ENCODE results near the gene TRAPPC2L. TPM values are rescaled to one million over a fixed set of nuclear protein-coding genes. Genes with fewer than 3 reads are reported as not detected.

Gene TRAPPC2L
- total and polyA plus RNA-seq, 2 experiments from 2014 or later: 59.3 to 167 TPM

DNA sequence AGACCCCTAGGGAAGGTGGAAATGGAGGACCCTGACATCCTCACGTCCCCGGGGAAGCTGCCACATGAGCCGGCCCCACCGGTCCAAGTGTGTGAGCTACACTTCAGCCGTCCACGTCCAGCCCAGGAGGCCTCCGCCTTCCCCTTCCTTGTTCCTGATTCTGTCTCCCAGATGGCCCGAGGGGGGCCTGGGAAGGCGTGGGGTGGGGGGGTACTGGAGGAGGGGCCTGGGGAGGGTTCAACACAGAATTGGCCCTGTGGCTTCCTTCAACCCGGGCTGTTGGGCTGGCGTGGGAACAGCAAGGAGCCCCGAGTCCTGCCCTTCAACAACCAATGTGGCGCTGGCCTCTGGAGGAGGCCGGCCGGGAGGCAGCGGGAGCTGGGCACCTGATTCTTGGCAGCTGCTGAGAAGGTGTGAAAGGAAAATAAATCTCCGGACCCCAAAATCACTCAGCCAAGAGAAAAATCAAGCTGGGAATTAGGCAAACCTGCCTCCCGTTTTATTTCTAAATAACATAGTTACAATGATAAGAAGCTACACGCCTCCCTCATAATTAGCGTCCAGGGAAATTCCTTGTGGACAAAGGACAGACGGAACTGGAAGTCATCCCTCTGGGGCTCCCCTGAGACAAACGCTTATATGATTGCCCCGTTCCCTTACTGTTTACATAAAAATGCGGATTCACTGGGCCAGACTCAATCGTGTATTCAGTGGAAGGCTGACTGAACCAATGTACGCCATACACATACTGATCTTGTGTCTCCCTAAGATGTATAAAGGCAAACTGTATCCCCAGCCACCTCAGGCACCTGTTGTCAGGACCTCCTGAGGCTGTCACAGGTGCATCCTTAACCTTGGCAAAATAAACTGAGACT lies 43.4 kb upstream of the TRAPPC2L start:
- Histone ChIP-seq H3K4me3 (no peak overlapping the region), H3K4me2 (no peak overlapping the region; the same call in 1 of the 2 replicates), H3K4me1 (ENCODE audit: insufficient read depth) (no peaks in the 10 kb centered on the region; the same call in 1 of the 2 replicates), H3K36me3 (ENCODE audit: insufficient read depth) (peaks cover 12% of the 10 kb centered on the region), H3K79me2 (replicated peaks; ENCODE audit: insufficient read depth) (peaks cover 13% of the 10 kb centered on the region), H3K9me2 (ENCODE audit: insufficient read depth) (no peaks in the 10 kb centered on the region), H3K27me3 (ENCODE audit: insufficient read depth) (no peaks in the 10 kb centered on the region), H4K20me1 (replicated peaks; ENCODE audit: insufficient read depth) (no peaks in the 10 kb centered on the region; the same call in 1 of the 2 replicates), H3K27ac (ENCODE audit: low read depth) (0 out of 2 replicates have a peak overlapping the region, but pooled peaks have one; percentile 19), H2AFZ (no peak overlapping the region), H3F3A (replicated peaks; ENCODE audit: low read depth) (peaks cover 26% of the 10 kb centered on the region)
- peaks cover 13% of the 10 kb centered on the region; the same call in 2 of the 3 replicates for H3K4me1 Mint-ChIP-seq
- peaks cover 28% of the 10 kb centered on the region for H3K27me3 Mint-ChIP-seq (ENCODE audit: insufficient read depth, low read depth, poor library complexity)
- ATAC-seq (no peak), DNase-seq (ENCODE audit: low spot score) (no peak)
- peak overlapping the region; percentile 29; the same call in 2 of the 3 replicates for H3K4me3 Mint-ChIP-seq
- no peak overlapping the region; the same call in 1 of the 2 replicates for H3K27ac Mint-ChIP-seq
- H3K36me3 Mint-ChIP-seq (ENCODE audit: low read depth): peaks cover 24% of the 10 kb centered on the region
- 0 out of 3 replicates have a peak, but pooled peaks cover under 1% of the 10 kb centered on the region for H3K9me3 Mint-ChIP-seq
- TF ChIP-seq STAT1 (IDR thresholded peaks at IDR 0.05; ENCODE audit: unreplicated experiment) (no peak), EZH2phosphoT487 (IDR thresholded peaks at IDR 0.05; ENCODE audit: unreplicated experiment) (no peak), ZNF331 (CRISPR knock-in tag; IDR thresholded peaks at IDR 0.05; ENCODE audit: low read depth) (no peak), CREB1 (CRISPR knock-in tag; IDR thresholded peaks at IDR 0.05; ENCODE audit: low read depth) (no peak), ZNF114 (CRISPR knock-in tag; IDR thresholded peaks at IDR 0.05) (no peak), EZH2 (IDR thresholded peaks at IDR 0.05; ENCODE audit: low read depth, unreplicated experiment) (no peak), NANOG (IDR thresholded peaks at IDR 0.05; ENCODE audit: borderline replicate concordance) (no peak), JUNB (IDR thresholded peaks at IDR 0.05; ENCODE audit: unreplicated experiment) (no peak), POLR2AphosphoS5 (IDR thresholded peaks at IDR 0.05; ENCODE audit: low read depth) (no peak)
- TF ChIP-seq, protein P1, sequence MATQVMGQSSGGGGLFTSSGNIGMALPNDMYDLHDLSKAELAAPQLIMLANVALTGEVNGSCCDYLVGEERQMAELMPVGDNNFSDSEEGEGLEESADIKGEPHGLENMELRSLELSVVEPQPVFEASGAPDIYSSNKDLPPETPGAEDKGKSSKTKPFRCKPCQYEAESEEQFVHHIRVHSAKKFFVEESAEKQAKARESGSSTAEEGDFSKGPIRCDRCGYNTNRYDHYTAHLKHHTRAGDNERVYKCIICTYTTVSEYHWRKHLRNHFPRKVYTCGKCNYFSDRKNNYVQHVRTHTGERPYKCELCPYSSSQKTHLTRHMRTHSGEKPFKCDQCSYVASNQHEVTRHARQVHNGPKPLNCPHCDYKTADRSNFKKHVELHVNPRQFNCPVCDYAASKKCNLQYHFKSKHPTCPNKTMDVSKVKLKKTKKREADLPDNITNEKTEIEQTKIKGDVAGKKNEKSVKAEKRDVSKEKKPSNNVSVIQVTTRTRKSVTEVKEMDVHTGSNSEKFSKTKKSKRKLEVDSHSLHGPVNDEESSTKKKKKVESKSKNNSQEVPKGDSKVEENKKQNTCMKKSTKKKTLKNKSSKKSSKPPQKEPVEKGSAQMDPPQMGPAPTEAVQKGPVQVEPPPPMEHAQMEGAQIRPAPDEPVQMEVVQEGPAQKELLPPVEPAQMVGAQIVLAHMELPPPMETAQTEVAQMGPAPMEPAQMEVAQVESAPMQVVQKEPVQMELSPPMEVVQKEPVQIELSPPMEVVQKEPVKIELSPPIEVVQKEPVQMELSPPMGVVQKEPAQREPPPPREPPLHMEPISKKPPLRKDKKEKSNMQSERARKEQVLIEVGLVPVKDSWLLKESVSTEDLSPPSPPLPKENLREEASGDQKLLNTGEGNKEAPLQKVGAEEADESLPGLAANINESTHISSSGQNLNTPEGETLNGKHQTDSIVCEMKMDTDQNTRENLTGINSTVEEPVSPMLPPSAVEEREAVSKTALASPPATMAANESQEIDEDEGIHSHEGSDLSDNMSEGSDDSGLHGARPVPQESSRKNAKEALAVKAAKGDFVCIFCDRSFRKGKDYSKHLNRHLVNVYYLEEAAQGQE (IDR thresholded peaks at IDR 0.05; ENCODE audit: unreplicated experiment): no peak
- TF ChIP-seq, protein P2, sequence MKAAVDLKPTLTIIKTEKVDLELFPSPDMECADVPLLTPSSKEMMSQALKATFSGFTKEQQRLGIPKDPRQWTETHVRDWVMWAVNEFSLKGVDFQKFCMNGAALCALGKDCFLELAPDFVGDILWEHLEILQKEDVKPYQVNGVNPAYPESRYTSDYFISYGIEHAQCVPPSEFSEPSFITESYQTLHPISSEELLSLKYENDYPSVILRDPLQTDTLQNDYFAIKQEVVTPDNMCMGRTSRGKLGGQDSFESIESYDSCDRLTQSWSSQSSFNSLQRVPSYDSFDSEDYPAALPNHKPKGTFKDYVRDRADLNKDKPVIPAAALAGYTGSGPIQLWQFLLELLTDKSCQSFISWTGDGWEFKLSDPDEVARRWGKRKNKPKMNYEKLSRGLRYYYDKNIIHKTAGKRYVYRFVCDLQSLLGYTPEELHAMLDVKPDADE (IDR thresholded peaks at IDR 0.05): no peak
- TF ChIP-seq, protein P3, sequence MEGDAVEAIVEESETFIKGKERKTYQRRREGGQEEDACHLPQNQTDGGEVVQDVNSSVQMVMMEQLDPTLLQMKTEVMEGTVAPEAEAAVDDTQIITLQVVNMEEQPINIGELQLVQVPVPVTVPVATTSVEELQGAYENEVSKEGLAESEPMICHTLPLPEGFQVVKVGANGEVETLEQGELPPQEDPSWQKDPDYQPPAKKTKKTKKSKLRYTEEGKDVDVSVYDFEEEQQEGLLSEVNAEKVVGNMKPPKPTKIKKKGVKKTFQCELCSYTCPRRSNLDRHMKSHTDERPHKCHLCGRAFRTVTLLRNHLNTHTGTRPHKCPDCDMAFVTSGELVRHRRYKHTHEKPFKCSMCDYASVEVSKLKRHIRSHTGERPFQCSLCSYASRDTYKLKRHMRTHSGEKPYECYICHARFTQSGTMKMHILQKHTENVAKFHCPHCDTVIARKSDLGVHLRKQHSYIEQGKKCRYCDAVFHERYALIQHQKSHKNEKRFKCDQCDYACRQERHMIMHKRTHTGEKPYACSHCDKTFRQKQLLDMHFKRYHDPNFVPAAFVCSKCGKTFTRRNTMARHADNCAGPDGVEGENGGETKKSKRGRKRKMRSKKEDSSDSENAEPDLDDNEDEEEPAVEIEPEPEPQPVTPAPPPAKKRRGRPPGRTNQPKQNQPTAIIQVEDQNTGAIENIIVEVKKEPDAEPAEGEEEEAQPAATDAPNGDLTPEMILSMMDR (conservative IDR thresholded peaks at IDR 0.05; ENCODE audit: low read depth in 2 of 2): no peak
- TF ChIP-seq, protein P4, sequence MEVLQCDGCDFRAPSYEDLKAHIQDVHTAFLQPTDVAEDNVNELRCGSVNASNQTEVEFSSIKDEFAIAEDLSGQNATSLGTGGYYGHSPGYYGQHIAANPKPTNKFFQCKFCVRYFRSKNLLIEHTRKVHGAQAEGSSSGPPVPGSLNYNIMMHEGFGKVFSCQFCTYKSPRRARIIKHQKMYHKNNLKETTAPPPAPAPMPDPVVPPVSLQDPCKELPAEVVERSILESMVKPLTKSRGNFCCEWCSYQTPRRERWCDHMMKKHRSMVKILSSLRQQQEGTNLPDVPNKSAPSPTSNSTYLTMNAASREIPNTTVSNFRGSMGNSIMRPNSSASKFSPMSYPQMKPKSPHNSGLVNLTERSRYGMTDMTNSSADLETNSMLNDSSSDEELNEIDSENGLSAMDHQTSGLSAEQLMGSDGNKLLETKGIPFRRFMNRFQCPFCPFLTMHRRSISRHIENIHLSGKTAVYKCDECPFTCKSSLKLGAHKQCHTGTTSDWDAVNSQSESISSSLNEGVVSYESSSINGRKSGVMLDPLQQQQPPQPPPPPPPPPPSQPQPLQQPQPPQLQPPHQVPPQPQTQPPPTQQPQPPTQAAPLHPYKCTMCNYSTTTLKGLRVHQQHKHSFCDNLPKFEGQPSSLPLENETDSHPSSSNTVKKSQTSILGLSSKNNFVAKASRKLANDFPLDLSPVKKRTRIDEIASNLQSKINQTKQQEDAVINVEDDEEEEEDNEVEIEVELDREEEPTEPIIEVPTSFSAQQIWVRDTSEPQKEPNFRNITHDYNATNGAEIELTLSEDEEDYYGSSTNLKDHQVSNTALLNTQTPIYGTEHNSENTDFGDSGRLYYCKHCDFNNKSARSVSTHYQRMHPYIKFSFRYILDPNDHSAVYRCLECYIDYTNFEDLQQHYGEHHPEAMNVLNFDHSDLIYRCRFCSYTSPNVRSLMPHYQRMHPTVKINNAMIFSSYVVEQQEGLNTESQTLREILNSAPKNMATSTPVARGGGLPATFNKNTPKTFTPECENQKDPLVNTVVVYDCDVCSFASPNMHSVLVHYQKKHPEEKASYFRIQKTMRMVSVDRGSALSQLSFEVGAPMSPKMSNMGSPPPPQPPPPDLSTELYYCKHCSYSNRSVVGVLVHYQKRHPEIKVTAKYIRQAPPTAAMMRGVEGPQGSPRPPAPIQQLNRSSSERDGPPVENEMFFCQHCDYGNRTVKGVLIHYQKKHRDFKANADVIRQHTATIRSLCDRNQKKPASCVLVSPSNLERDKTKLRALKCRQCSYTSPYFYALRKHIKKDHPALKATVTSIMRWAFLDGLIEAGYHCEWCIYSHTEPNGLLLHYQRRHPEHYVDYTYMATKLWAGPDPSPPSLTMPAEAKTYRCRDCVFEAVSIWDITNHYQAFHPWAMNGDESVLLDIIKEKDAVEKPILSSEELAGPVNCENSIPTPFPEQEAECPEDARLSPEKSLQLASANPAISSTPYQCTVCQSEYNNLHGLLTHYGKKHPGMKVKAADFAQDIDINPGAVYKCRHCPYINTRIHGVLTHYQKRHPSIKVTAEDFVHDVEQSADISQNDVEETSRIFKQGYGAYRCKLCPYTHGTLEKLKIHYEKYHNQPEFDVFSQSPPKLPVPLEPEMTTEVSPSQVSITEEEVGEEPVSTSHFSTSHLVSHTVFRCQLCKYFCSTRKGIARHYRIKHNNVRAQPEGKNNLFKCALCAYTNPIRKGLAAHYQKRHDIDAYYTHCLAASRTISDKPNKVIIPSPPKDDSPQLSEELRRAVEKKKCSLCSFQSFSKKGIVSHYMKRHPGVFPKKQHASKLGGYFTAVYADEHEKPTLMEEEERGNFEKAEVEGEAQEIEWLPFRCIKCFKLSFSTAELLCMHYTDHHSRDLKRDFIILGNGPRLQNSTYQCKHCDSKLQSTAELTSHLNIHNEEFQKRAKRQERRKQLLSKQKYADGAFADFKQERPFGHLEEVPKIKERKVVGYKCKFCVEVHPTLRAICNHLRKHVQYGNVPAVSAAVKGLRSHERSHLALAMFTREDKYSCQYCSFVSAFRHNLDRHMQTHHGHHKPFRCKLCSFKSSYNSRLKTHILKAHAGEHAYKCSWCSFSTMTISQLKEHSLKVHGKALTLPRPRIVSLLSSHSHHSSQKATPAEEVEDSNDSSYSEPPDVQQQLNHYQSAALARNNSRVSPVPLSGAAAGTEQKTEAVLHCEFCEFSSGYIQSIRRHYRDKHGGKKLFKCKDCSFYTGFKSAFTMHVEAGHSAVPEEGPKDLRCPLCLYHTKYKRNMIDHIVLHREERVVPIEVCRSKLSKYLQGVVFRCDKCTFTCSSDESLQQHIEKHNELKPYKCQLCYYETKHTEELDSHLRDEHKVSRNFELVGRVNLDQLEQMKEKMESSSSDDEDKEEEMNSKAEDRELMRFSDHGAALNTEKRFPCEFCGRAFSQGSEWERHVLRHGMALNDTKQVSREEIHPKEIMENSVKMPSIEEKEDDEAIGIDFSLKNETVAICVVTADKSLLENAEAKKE (CRISPR knock-in tag; IDR thresholded peaks at IDR 0.05): no peak
